DMS114 treated with DMSO at 0.1 percent for 48 hours (cell line): ENCODE measurements around the gene ST8SIA6.
"Not testable (repeated sequence)": the region's sequence is repeated elsewhere in the genome, so short reads cannot be mapped to it uniquely, and the experiment has no call there.

Experiments
- DNase-seq: peaks from one replicate; lab custom pipeline; 2025; ENCODE audit not compliant: unreplicated experiment; lab: John Stamatoyannopoulos, UW

Gene ST8SIA6

GRCh38 chr10:17427666-17428350, 26.6 kb downstream of the ST8SIA6 start:
- no peak for DNase-seq

GRCh38 chr10:17427201-17427600, 27.2 kb downstream of the ST8SIA6 start:
- DNase-seq, result no peak

- no peak for DNase-seq
Measured at GRCh38 chr10:17426263-17426750, 28.1 kb downstream of the ST8SIA6 start.

GRCh38 chr10:17425584-17426262, 28.7 kb downstream of the ST8SIA6 start:
- no peak for DNase-seq

GRCh38 chr10:17423632-17424186, 30.7 kb downstream of the ST8SIA6 start:
- DNase-seq, result no peak

GRCh38 chr10:17422931-17423330, 31.5 kb downstream of the ST8SIA6 start:
- DNase-seq, result no peak

GRCh38 chr10:17418249-17418648, 36.1 kb downstream of the ST8SIA6 start:
- DNase-seq, result no peak

GRCh38 chr10:17416442-17417211, 37.8 kb downstream of the ST8SIA6 start:
- no peak for DNase-seq

- no peak for DNase-seq
Measured at GRCh38 chr10:17415046-17415658, 39.2 kb downstream of the ST8SIA6 start.

- DNase-seq, result no peak
Measured at GRCh38 chr10:17414484-17414883, 39.9 kb downstream of the ST8SIA6 start.

GRCh38 chr10:17413876-17414275, 40.5 kb downstream of the ST8SIA6 start:
- no peak for DNase-seq

- no peak for DNase-seq
Measured at GRCh38 chr10:17412323-17412722, 42.1 kb downstream of the ST8SIA6 start.

- DNase-seq, result no peak
Measured at GRCh38 chr10:17410907-17411306, 43.5 kb downstream of the ST8SIA6 start.

GRCh38 chr10:17409170-17409733, 45.1 kb downstream of the ST8SIA6 start:
- DNase-seq, result no peak

GRCh38 chr10:17407047-17407446, 47.3 kb downstream of the ST8SIA6 start:
- DNase-seq, result no peak

GRCh38 chr10:17406036-17406834, 48.2 kb downstream of the ST8SIA6 start:
- no peak for DNase-seq

- no peak for DNase-seq
Measured at GRCh38 chr10:17403161-17403560, 51.2 kb downstream of the ST8SIA6 start.

- DNase-seq, result not testable (repeated sequence)
Measured at GRCh38 chr10:17402040-17402439, 52.4 kb downstream of the ST8SIA6 start.

- no peak for DNase-seq
Measured at GRCh38 chr10:17396004-17396403, 58.4 kb downstream of the ST8SIA6 start.

GRCh38 chr10:17394854-17395253, 59.5 kb downstream of the ST8SIA6 start:
- no peak for DNase-seq
